C1 segment of cervical spinal cord (tissue), 14 donors: ENCODE data around the gene LRRFIP1.

Source experiments
- DNase-seq, 14 donors: peaks; one replicate each; lab custom pipeline; 2025; lab: John Stamatoyannopoulos, UW

LRRFIP1 gene

DNA sequence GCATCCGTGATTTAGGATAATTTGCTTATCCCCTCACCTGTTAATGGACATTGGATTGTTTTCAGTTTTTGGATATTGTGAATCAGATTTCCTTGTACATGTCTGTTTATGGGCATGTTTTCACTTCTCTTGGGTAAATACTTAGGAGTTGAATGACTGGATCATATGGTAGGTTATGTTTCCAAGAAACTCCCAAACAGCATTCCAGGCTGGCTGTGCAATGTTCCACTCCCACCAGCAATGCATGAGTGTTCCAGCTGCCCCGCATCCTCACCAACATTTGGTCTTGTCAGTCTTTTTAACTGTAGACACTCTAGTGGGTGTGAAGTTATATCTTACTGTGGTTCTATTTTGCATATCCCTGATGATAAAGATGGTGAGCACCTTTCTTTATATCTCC, 8.9 kb upstream of the LRRFIP1 start:
- DNase-seq, result no peak

DNA sequence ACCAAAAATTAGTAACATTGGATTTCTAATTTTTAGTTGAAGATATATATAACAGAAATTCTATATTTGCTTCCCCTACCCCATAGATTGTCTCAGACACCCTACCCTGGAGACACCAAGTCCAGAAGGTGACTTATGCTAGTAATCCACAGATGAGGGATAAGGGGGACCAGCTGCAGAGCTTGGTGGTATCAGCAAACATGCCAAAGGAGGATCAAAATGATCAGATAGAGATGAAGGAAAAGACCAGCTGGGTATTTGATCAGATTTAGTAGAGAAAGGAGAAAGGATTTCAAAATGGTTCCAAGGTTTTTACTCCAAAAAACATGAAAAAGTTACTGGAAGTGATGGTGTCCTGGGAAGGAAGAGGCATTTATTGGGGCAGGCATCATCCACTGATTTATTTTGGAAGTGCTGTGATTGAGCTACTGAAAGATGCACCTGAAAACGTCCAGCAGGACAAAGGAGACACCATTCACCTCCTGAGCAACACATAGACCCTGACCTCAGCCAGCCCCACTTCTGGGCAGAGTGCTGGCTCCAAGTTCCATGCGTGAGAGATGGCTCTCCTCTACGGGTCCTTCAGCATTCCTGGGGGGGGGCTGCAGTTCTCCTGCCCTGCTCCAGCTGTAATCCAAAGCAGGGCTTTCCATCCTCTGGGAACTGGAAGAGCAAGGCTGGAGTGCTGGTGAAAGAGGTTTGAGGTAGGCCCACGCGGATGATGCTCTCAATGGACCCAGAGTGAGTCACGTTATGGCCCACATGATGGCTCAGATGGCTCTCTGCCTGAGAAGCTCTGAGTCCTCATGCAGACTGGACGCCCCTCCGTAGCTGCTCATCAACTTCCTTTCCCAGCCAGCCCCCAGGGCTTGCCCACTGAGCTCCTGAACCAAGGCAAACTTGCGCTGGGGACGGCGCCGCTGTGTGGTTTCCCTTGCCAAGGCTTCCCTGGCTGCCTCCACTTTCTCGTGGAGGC, 3.7 kb upstream of the LRRFIP1 start:
- DNase-seq, result no peak

DNA sequence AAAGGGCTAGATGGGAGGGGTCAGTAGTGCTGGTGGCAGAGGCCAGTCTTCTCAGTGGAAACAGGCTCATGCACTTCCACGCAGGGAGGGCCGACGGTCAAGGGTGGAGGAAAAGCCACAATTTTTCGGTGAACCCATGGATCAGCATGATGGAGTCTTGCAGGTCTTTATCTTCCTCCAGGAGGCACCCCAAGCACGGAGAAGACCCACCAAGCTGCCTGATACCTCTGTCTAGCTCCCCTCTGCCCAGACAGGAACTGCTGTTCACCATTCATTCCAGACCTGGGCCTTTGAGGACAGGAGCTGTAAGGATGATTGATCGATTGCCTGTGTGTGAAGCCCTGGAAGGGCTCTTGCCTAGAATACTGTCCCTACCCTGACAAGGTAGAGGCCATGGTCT, 2.8 kb upstream of the LRRFIP1 start:
- DNase-seq, result no peak

DNA sequence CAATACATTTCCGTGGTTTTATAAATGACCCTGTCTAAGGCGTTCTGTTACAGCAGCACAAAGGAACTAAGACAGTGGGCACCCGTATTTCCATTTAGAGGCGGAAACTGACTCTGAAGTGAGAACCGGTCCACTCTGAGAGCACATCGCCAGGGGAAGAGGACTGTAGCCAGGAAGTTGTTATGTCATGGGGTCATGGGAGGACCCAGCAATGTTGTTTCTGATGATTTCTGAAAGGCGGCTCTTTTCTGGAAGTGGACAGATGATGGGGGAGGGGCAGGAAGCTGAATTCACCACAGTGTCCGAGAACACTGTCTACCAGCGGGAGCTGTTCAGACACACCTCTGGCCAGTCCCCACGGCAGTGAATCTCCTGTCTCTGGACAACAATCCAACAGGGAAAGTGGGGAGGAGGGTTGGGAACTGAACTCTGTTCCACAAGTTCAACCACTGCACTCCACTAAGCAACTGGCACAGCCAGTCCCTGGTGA, 2.1 kb upstream of the LRRFIP1 start:
- DNase-seq, result no peak

DNA sequence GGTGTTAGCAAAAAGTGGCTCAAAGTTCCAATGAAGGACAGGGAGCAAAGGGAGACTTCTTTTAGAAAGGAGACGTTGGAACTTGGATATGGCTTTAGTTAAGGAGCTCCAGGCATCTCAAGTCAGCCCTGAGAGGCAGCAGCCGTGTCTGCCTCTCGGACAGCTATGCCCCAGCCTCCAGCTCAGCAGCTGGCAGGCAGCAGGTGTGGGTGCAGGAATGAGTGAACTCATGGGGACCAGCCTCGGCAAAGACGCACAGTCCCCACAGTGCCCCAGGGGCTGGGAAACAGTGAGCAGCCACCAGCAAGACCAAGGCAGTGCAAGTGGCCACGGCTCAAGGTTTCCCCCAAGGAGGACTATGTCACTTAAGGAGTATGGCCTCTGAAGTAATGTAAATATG, 1.6 kb upstream of the LRRFIP1 start:
- no peak for DNase-seq

DNA sequence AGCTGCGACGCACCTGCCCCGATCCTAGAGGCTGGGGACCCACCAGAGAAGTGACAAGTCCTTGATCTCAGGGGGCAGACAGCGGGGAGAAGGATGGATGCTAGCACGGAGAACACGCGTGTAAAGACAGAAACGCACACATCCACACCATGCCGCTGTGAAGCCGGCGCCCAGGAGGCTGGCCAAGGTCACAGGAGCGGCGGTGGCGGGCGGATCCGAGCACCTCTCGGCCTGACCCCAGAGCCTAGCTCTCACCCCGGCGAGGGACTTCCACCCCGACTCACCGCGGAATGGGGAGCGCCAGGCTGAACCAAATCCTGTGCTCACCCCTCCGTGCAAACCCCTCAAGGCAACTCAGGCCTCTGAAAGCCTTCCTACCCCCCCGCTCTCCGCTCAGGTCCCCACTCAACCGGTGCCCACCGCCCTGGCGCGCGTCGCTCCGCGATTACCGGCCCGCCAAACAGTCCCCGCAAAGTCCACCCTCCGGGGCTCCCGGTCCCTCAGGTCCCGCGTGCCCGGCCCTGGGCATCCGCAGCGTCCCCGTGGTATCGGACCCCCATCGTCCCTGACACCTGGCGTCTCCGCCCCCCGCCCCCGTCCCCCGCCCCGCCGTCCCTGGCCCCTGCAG, 460 bp upstream of the LRRFIP1 start:
- no peak for DNase-seq

DNA sequence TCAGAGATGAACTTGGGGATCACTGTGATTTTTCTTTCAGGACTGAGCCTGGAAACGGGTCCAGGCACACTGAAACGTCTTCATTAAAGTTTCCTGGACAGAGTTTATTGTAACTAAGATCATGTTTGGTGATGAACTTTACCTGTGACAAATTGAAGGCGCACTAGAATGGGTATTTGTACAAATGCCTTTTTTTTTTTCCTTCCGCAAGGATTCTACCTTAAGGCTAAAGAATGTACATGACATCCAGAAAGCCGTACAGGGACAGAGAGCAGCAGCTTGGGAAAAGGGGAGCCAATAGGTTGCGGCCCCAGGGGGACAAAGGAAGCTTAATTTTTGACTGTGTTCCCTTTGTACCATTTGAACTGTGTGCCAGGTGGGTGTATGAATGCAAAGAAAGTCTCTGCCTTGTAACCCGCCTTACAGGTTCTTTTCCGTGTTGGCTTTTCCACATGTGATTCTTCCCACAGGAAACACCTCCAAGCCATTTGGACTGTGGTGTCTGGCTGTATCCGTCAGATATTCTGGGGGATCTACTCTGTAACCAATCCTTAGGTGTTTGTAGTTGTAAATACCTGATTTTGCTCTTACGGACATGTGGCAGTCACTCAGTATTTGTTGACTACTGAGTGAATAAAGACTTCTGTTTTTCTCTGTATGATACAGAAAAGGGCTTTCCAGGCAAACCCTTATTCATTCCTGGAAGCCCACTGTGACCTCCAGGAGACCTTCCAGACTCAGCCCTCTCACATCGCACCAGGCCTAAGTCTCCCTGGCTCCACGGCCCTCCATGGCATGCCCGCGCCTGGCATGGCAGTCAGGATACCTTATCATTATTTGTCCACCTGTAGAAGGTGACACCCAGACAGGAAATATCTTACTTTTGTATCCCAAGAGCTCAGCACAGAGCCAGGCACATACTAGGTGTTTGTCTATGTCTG, 1.1 kb downstream of the LRRFIP1 start:
- DNase-seq, result no peak

DNA sequence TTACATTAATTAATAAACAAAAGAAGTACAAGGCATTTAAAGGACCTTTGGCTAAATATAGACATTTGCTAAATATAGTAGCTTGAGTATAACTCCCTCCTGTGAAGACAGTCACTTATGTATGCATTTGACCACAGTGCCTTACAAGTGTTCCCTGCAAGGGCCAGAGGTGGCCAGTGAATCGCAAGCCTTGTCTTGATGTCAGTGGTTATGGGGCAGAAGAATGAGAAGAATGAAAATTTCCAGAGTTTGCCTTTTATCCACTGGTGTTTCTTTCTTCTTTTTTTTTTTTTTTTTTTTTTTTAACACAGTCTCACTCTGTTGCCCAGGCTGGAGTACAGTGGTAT, 1.8 kb downstream of the LRRFIP1 start:
- DNase-seq, result no peak

DNA sequence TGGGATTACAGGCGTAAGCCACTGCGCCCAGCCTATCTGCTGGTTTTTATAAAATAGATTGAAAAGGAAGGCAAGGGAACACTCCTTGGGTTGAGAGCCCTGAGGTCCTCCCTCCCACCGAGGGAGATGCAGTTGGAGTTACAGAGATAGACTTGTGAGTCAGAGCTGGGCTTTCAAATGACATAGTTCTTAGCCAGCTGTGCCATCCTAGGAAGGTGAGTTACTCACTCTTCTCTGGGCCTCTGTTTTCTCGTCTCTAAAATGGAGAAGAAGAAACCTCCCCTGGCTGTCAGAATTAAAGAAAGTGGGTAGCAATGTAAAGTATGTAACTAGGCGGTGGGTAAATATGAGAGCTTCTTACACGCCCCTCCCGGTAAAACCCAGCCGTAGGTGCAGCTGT, 2.4 kb downstream of the LRRFIP1 start:
- DNase-seq, result no peak

DNA sequence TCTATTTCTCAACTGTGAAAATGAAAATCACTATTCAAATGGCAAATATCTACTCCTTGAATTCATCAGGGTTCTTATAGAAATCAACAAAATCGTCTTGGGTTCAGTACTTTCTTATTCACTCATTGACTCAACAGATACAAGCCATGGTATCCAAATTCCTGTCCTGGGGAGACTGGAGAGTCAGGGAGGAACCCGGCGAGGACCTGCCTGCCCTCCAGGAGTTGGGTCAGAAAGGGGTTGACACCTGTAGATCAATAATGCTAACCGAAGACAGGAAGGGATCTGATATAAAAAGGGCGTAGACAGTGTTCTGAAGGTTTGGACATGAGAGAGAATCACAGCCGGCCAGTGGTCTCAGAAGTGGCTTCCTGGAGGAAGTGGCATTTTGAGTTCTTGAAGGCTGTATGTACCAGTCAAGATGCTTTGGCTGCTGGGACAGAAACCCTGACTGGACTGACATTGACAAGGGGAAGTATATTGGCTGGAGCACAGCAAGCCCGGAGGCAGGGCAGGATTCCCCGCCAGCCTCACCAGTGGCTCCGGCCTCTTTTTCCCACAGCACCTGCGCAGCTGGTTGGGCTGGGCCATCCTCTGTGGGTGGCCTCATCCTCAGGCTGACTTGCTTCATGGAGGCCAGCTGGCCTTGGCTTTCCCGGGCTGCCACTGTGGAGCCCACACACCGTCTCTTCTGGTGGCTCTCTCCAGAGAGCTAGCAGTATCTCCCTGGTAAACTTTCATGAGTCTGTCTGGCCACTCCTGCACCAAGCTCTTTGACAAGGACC, 3.0 kb downstream of the LRRFIP1 start:
- no peak for DNase-seq

DNA sequence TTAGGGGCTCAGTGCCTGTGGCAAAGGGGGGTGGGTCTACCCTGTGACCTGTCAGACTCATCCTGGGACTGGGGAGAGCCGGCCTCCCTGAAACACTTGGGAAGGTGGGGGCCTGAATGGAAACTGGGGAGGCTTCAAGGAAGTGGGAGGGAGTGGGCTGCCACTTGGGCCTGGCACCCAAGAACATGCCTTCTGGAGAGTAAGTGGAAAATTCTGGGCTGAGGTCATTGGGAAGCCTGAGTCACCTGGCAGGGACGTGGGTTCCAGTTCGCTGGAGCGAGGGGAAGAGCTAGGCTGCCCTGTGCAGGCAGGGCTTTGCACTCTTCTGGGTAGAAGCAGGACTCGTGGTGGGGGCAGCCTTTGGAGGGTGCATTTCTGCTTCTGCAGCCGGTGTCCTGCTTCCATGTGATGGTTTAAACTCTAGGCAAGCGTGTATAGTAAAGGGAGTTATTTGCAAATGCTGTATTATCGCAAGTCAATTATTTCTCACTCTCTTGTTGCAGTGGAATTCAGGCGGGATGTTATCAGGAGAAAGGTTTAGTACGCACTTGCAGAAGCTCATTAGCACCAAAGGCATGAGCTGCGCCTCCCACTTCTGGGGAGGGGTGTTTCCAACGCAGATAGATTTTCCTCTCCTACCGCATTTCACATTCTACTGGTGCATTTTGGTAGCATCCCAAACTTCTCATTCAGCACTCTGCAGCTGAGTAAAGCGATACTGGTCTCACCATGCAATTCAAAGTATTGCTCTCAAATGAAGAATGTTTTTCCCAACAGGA, 3.8 kb downstream of the LRRFIP1 start:
- DNase-seq, result no peak

DNA sequence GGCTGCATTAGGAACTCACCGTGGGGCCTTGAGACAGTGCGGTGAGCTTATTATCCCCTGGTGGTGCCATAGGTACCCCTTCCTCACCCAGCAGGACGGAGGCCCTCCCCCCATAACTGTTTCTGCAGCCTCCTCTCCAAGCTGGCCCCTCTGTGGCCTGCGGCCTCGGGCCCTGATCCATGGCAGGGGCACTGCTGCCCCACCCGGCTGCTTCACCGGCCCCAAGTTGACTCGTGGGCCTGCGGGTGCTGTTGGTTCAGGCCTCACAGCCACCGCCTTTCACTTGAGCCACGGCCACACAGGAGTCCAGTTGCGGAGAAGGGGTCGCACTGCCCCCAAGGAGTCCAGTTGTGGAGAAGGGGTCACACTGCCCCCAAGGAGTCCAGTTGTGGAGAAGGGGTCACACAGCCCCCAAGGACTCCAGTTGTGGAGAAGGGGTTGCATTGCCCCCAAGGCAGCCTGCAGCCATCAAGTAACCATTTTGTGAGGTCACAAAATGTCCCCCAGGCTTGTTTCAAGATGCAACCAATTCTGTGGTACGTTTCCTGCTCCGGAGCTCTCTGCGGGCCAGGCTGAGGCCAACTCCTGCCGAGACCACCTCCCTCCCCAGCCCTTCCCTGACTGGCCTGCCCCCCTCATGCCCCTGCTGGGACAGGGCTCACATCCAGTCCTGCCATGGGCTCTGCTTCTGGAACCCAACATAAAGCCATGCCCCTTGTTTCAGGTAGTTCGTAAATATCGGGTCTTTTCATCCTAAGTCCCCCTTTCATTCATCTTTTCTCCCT, 4.6 kb downstream of the LRRFIP1 start:
- no peak for DNase-seq

DNA sequence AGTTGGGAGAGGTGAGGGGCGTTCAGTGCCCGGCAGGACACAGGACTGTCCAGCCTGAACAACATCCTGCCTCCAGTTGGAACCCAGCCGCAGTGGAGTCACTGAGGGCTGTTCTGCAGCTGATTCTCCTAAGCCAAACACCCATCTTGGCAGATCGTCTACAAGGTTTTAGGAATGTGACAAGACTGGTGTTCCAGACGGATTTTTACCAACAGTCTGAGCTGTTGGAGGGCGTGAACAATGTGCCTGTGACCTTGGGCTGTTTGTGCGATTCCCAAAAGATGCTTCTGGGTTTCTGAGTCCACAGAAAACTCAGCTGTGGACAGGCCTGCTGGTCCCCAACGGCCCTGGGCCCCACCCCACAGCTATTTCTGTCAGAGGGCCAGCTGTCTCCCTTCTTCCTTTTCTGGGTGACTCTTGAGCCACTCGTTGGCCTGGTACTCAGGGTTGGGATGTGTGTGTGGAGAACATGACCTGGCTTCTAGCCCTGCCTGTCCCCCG, 5.7 kb downstream of the LRRFIP1 start:
- no peak for DNase-seq

DNA sequence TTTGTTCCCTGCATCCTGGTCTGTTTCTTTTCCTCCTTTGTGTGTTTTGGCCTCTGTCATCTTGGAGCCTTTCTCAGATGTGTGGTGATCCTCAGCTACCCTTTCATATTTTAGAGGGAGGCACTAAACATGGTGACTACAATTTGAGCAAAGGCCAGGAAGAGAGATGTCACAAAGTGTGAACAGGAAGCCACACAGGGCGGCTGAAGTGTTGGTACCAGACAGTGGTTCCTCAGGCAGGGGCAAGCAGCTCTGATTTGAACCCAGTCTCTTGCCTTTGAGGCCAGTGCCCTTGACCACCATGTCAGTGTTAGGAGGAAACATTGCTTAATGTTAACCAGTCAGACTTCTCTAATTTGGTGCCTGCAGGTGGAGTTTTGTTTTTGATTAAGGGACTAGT, 9.2 kb downstream of the LRRFIP1 start:
- no peak for DNase-seq

DNA sequence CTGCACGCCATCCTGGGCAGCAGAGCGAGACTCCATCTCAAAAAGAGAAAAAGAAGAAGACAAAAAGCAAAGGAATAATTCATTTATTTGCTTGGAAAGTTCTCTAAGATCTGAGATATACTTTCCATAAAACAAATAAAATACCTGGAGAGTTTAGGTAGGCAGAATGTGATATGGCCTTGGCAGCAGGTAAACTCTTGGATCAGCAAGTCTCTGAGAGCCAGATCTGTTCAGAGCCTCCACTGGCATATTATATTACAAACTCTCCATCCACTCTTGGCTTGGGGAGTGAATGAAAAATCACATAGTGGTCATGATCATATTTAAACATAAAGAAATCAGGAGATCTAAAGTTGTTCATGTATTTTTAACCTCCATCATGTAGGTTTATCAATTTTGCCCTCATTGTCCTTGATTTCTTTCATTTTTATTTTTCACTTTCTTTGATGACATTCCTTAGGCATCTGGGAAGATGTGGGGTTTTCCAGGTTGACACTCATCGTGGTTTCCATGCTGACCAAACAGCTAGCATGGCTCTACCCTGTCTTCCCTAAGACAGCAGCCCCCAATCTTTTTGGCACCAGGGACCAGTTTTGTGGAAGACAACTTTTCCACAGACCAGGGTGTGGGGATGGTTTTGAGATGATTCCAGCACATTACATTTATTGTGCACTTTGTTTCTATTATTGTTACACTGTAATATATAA, 10.2 kb downstream of the LRRFIP1 start:
- DNase-seq, result no peak

DNA sequence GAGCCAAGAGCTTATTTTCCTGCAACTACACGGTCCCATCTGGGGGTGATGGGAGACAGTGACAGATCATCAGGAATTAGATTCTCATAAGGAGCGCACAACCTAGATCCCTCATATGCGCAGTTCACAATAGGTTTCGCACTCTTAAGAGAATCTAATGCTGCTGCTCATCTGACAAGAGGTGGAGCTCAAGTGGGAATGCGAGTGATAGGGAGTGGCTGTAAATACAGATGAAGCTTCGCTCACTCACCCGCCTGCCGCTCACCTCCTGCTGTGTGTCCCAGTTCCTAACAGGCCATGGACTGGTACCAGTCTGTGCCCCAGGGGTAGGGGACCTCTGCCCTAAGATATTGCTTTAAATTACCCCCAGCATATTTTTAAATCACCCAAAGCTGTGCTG, 10.8 kb downstream of the LRRFIP1 start:
- no peak for DNase-seq

DNA sequence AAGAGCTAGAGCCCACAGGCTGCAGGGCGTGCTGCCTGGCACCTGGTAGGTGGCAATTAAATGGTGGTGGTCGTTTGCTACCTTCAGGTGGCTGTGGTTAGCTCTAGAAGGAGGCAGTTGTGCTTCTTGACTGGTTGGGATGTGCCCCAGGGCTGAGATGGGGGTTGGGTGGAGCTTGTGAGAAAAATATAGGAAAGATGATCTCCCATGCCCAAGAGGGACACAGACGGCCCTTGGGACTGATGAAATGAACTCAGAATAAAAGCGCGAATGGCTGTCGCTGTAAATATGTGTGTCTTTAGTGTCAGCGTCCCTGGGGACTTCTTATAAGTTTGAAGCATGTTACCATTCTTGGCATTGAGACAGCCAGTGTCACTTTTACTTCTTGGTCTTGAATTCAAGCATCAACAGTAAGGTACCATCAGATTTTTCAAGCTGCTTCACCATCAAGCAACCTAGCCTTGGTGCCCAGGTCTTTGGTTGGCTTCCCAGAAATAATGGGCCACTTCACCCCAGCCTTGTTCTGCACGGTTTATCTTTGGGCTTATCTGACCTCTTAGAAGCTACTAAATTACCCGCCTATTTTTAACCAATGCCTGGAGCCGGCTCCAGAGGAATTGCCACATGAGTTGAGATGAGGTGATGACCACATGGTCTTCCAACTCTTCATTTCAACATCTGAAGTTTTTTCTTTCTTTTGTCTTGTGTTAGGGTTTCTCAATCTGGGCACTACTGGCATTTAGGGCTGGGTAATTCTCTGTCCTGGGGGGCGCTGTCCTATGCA, 11.9 kb downstream of the LRRFIP1 start:
- no peak for DNase-seq

DNA sequence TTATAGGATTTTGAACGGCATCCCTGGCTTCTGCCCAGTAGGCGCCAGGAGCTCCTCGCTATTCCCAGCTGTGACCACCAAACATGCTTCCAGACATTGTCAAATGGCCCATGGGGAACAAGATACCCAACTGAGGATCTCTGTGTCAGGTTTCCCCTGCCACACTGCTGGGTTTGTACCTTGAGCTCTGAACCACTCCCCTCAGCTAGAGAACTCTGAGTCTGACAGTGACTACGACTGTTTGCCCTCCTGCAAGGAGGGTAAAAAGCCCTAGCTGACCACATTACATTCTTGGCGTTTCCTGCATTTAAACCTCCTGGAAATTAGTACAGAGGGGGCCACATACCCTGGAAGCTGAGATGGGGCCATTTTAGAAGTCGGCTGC, 12.4 kb downstream of the LRRFIP1 start:
- no peak for DNase-seq
